GM21447 (cell line): ENCODE measurements around the gene BUD31.
A peak's percentile ranks its signal among the peaks of the same experiment; 100 is the strongest.
"Not testable (repeated sequence)": the region's sequence is repeated elsewhere in the genome, so short reads cannot be mapped to it uniquely, and the experiment has no call there.

Source experiments
- ATAC-seq: cut with Tn5 transposase; IDR thresholded peaks from one replicate; pipeline ENCODE4 v1.9.1; 2021; ENCODE audit not compliant: unreplicated experiment

Gene BUD31

GRCh38 chr7:99380032-99380822, 28.5 kb upstream of the BUD31 start:
- ATAC-seq: peak; percentile 49

- peak; percentile 75 for ATAC-seq
Observed at GRCh38 chr7:99380823-99381663, 27.7 kb upstream of the BUD31 start.

GRCh38 chr7:99381664-99382075, 27.1 kb upstream of the BUD31 start:
- ATAC-seq: no peak

GRCh38 chr7:99383203-99383602, 25.6 kb upstream of the BUD31 start:
- ATAC-seq: no peak

- no peak for ATAC-seq
Observed at GRCh38 chr7:99383791-99384370, 24.9 kb upstream of the BUD31 start.

- no peak for ATAC-seq
Observed at GRCh38 chr7:99384523-99384922, 24.2 kb upstream of the BUD31 start.

- ATAC-seq: no peak
Observed at GRCh38 chr7:99385564-99385963, 23.2 kb upstream of the BUD31 start.

- ATAC-seq: no peak
Observed at GRCh38 chr7:99386584-99387238, 22.1 kb upstream of the BUD31 start.

GRCh38 chr7:99387239-99387635, 21.5 kb upstream of the BUD31 start:
- ATAC-seq: not testable (repeated sequence)

- ATAC-seq: no peak
Observed at GRCh38 chr7:99387912-99388311, 20.9 kb upstream of the BUD31 start.

- no peak for ATAC-seq
Observed at GRCh38 chr7:99389772-99390171, 19.0 kb upstream of the BUD31 start.

- ATAC-seq: no peak
Observed at GRCh38 chr7:99390941-99391602, 17.7 kb upstream of the BUD31 start.

- ATAC-seq: no peak
Observed at GRCh38 chr7:99392046-99392445, 16.7 kb upstream of the BUD31 start.

- ATAC-seq: peak; percentile 65
Observed at GRCh38 chr7:99392659-99393354, 16.0 kb upstream of the BUD31 start.

- peak; percentile 10 for ATAC-seq
Observed at GRCh38 chr7:99393355-99394187, 15.2 kb upstream of the BUD31 start.

GRCh38 chr7:99394188-99394502, 14.6 kb upstream of the BUD31 start:
- no peak for ATAC-seq

- no peak for ATAC-seq
Observed at GRCh38 chr7:99395616-99396327, 13.0 kb upstream of the BUD31 start.

GRCh38 chr7:99396418-99397296, 12.1 kb upstream of the BUD31 start:
- no peak for ATAC-seq
